Mesothelial cell of epicardium (in vitro differentiated cells): Measurements from ENCODE around the gene PTGR1. TPM values are rescaled to one million over a fixed set of nuclear protein-coding genes. Genes with fewer than 3 reads are reported as not detected.
A peak's percentile ranks its signal among the peaks of the same experiment; 100 is the strongest.

ENCODE experiments used
- DNase-seq, 2 experiments: peaks; one replicate each; pipeline ENCODE4 v3.0.0; 2021; ENCODE audit warnings: low spot score in 2 of 2; ENCODE audit not compliant: unreplicated experiment in 2 of 2
- H3K27ac Mint-ChIP-seq: 2 replicates; pipeline ENCODE4 v1.8.0; 2021; ENCODE audit warnings: mixed read lengths
- H3K27me3 Mint-ChIP-seq: 2 replicates; pipeline ENCODE4 v1.8.0; 2021; ENCODE audit warnings: low read depth, mixed read lengths
- H3K36me3 Mint-ChIP-seq: 2 replicates; pipeline ENCODE4 v1.8.0; 2021; ENCODE audit warnings: mixed read lengths
- H3K4me1 Mint-ChIP-seq: 2 replicates; pipeline ENCODE4 v1.8.0; 2021; ENCODE audit warnings: mixed read lengths
- H3K4me3 Mint-ChIP-seq: 2 replicates; pipeline ENCODE4 v1.8.0; 2021; ENCODE audit warnings: mild to moderate bottlenecking, moderate library complexity, mixed read lengths
- H3K9me3 Mint-ChIP-seq: 2 replicates; pipeline ENCODE4 v1.8.0; 2021; ENCODE audit warnings: mixed read lengths
- total RNA-seq: library from RNA; stranded (reverse); gene quantifications from 3 replicates; pipeline ENCODE4 v1.2.1, GENCODE V29; 2021
- TF ChIP-seq, protein P1 (sequence below): fragments of 200-600 bp; sonication (generic); IDR thresholded peaks from one replicate; pipeline ENCODE4 v1.5.0; 2021; ENCODE audit warnings: antibody characterized with exemption; ENCODE audit not compliant: unreplicated experiment

PTGR1 gene
- total RNA-seq, 1 donor from 2014 or later, result 49.2 TPM

DNA sequence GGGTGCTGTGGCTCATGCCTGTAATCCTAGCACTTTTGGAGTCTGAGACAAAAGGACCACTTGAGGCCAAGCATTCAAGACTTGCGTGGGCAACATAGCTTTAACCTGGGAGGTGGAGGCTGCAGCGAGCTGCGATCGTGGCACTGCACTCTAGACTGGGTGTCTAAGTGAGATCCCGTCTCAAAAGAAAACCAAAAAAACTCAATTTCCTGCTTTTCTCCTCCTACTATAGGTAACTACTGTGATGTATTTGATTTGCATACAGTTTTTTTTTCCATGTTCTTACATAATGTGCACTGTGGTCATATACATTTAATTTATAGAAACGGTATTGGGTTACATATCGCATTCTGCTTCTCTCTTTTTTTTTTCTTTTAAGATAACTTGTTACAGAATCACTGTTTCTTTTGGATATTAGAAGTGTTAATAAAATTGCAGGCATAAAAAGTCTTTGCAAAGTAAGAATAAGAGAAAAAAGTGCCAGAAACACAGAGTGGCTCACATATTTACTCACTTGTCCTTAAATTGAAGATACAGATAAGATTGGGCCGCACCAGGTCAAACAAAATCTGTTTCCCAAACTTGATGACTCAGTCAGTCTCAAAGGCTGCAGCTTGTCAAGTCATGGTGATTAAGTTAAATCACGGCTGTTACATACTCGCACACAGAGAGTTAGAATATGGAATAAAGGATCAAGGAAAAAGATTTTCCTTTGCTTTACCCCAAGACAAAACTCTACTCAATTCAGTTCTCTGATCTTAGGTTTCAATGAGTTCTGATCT is 2.0 kb upstream of the PTGR1 start:
- Mint-ChIP-seq H3K36me3 (peaks cover 7% of the 10 kb centered on the region), H3K27ac (peak overlapping the region; percentile 74), H3K4me1 (peaks cover 13% of the 10 kb centered on the region), H3K9me3 (no peaks in the 10 kb centered on the region), H3K27me3 (no peaks in the 10 kb centered on the region), H3K4me3 (no peak overlapping the region)
- TF ChIP-seq, protein P1, sequence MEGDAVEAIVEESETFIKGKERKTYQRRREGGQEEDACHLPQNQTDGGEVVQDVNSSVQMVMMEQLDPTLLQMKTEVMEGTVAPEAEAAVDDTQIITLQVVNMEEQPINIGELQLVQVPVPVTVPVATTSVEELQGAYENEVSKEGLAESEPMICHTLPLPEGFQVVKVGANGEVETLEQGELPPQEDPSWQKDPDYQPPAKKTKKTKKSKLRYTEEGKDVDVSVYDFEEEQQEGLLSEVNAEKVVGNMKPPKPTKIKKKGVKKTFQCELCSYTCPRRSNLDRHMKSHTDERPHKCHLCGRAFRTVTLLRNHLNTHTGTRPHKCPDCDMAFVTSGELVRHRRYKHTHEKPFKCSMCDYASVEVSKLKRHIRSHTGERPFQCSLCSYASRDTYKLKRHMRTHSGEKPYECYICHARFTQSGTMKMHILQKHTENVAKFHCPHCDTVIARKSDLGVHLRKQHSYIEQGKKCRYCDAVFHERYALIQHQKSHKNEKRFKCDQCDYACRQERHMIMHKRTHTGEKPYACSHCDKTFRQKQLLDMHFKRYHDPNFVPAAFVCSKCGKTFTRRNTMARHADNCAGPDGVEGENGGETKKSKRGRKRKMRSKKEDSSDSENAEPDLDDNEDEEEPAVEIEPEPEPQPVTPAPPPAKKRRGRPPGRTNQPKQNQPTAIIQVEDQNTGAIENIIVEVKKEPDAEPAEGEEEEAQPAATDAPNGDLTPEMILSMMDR, result no peak
- DNase-seq, result no peak

DNA sequence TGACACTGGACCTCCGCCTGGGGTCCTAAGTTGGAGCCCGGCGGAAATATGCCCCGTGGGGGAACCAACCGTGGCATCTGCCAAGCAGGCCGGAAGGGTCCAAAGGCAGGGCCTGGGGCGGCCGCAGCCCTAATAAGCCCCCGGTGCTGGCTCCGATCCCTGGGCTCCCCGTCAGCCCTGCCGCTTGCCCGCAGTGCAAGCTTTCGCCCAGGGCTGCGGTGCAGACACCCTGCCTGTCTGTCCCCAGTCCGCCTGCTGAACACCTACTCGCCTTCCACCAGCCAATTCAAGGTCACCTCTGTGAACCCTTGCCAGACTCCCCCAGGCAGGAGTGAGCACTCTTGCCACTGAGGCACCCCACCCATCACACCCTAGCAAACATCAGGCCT is 502 bp upstream of the PTGR1 start:
- peaks cover 13% of the 10 kb centered on the region for H3K4me1 Mint-ChIP-seq
- peaks cover 7% of the 10 kb centered on the region for H3K36me3 Mint-ChIP-seq
- TF ChIP-seq, protein P1, result no peak
- no peak overlapping the region for H3K27ac Mint-ChIP-seq
- H3K27me3 Mint-ChIP-seq, result no peaks in the 10 kb centered on the region
- no peak for DNase-seq
- no peaks in the 10 kb centered on the region for H3K9me3 Mint-ChIP-seq
- peak overlapping the region; percentile 96 for H3K4me3 Mint-ChIP-seq

DNA sequence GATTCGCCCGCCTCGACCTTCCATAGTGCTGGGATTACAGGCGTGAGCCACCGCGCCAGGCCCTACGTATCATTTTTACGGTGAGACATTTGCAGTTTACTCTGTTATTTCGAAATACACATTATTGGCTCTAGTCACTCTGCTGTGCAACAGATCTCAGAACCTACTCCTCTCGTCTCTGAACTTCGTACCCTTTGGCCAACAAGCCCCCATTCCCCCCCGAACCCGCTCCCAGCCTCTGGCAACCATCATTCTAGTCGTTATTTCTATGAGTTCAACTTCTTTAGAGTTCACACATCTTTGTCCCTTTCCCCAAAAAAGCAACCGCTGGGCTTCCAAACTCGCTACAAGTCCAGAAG is 735 bp downstream of the PTGR1 start:
- H3K27ac Mint-ChIP-seq, result peak overlapping the region; percentile 85
- H3K36me3 Mint-ChIP-seq, result peaks cover 10% of the 10 kb centered on the region
- TF ChIP-seq, protein P1, result no peak

DNA sequence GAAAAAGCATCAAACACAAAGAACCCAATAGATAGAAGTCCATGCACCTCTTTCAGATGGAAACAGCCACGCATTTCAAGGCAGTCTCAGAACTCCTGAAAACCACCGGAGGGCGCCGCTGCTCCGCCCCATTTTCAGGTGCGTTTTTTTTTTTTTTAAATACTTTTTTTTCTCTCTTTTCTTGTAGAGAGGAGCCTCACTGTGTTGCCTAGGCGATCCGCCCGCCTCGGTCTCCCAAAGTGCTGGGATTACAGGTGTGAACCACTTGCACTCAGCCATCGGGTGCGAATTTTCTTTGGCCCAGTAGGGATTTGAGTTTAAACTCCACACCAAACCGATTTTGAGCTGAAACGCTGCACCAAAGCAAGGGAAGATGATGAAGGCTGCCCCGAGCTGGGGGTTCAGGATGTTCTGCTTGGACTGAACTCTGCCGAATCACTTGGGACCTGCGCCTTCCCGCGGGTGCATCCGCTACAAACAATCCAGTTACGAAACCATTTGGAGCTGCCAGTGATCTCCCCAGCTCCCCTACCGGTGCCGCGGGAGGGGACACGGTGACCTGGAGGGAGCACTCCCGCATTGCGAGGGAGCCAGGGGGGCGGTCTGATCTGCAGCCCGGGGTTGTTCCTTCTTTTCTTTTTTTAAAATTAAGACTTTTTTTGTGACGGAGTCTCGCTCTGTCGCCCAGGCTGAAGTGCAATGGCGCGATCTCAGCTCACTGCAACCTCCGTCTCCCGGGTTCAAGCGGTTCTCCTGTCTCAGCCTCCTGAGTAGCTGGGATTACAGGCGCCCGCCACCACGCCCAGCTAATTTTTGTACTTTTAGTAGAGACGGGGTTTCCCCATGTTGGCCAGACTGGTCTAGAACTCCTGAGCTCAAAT is 1.4 kb downstream of the PTGR1 start:
- TF ChIP-seq, protein P1, result peak; percentile 63
- Mint-ChIP-seq H3K36me3 (peaks cover 10% of the 10 kb centered on the region), H3K4me1 (peaks cover 13% of the 10 kb centered on the region), H3K9me3 (no peaks in the 10 kb centered on the region), H3K27me3 (no peaks in the 10 kb centered on the region), H3K27ac (peak overlapping the region; percentile 85), H3K4me3 (peak overlapping the region; percentile 96)
- DNase-seq, result peak; percentile 40 to 72

More for the DNA sequence above, 735 bp downstream of the PTGR1 start:
- no peaks in the 10 kb centered on the region for H3K9me3 Mint-ChIP-seq
- peak overlapping the region; percentile 96 for H3K4me3 Mint-ChIP-seq
- H3K4me1 Mint-ChIP-seq, result peaks cover 13% of the 10 kb centered on the region
- peak in 1 of 2 experiments; percentile 44 for DNase-seq
- H3K27me3 Mint-ChIP-seq, result no peaks in the 10 kb centered on the region

DNA sequence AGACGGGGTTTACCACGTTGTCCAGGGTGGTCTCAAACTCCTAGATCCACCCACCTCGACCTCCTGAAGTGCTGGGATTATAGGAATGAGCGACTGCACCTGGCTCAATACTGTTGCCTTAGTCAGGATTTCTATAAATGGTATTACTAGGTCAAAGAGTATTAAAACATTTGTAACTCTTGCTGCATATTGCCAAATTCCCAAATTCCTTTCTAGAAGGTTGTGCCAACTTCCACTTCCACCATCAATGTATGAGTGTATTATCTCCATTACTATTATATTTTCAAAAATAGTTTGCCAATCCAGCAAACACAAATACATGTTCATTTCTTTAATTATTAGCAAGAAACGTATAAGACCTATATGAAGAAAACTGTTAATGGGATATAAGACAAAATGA is 10.6 kb downstream of the PTGR1 start:
- no peaks in the 10 kb centered on the region for H3K9me3 Mint-ChIP-seq
- no peak for DNase-seq
- H3K27ac Mint-ChIP-seq, result no peak overlapping the region
- TF ChIP-seq, protein P1, result no peak
- peaks cover 24% of the 10 kb centered on the region for H3K36me3 Mint-ChIP-seq
- no peaks in the 10 kb centered on the region for H3K27me3 Mint-ChIP-seq
- H3K4me3 Mint-ChIP-seq, result no peak overlapping the region
- no peaks in the 10 kb centered on the region for H3K4me1 Mint-ChIP-seq
